ENCODE data around the gene ATG5.

- TF ChIP-seq EZH2phosphoT487 (IDR thresholded peaks at IDR 0.05; ENCODE audit: borderline replicate concordance) = no peak
- TF ChIP-seq CTCF (conservative IDR thresholded peaks at IDR 0.05; ENCODE audit: low read length) = no peak
Observed at GRCh38 chr6:106158816-106159215, 166.7 kb downstream of the ATG5 start.

All from Loucy (cell line).